GM21528 (cell line): ENCODE data around the gene GP1BB.

Experiments used
- ATAC-seq: cut with Tn5 transposase; IDR thresholded peaks from one replicate; pipeline ENCODE4 v1.9.1; 2021; ENCODE audit warnings: mild to moderate bottlenecking, moderate library complexity; ENCODE audit not compliant: unreplicated experiment, low FRiP score

Gene GP1BB

GRCh38 chr22:19754701-19755144 is 31.4 kb downstream of the GP1BB start:
- no peak for ATAC-seq

- no peak for ATAC-seq
Observed at GRCh38 chr22:19755145-19755710, 31.9 kb downstream of the GP1BB start.

- no peak for ATAC-seq
Observed at GRCh38 chr22:19755722-19756287, 32.5 kb downstream of the GP1BB start.

- no peak for ATAC-seq
Observed at GRCh38 chr22:19756288-19757128, 33.2 kb downstream of the GP1BB start.

GRCh38 chr22:19757140-19757984 is 34.0 kb downstream of the GP1BB start:
- no peak for ATAC-seq

- no peak for ATAC-seq
Observed at GRCh38 chr22:19757985-19758895, 34.9 kb downstream of the GP1BB start.

GRCh38 chr22:19758896-19759426 is 35.6 kb downstream of the GP1BB start:
- no peak for ATAC-seq

GRCh38 chr22:19759427-19760057 is 36.2 kb downstream of the GP1BB start:
- no peak for ATAC-seq

- no peak for ATAC-seq
Observed at GRCh38 chr22:19760058-19760950, 37.0 kb downstream of the GP1BB start, which contains the start of gene TBX1. TSS of gene TBX1 (plus strand) at chr22:19760778. CDS start at chr22:19760844, 66 bp downstream.

- ATAC-seq, result no peak
Observed at GRCh38 chr22:19760951-19761724, 37.8 kb downstream of the GP1BB start.

- no peak for ATAC-seq
Observed at GRCh38 chr22:19761725-19762567, 38.6 kb downstream of the GP1BB start.

- no peak for ATAC-seq
Observed at GRCh38 chr22:19762568-19763457, 39.5 kb downstream of the GP1BB start.

GRCh38 chr22:19763458-19764298 is 40.3 kb downstream of the GP1BB start:
- no peak for ATAC-seq

GRCh38 chr22:19764299-19764593 is 40.9 kb downstream of the GP1BB start:
- no peak for ATAC-seq
